GM08714 (cell line): ENCODE results near the gene PSMC5.

ENCODE experiments used
- H3K4me3 ChIP-seq: fragments of 200-500 bp; sonication (Bioruptor generic); 2 replicates; pipeline ENCODE4 v1.5.1; 2014; ENCODE audit warnings: mild to moderate bottlenecking, low read length, inconsistent platforms
- ZNF274 ChIP-seq: IDR thresholded peaks from 2 replicates; pipeline ENCODE4 v1.6.1; 2012; ENCODE audit warnings: mild to moderate bottlenecking, low read depth, low read length

PSMC5 gene

DNA sequence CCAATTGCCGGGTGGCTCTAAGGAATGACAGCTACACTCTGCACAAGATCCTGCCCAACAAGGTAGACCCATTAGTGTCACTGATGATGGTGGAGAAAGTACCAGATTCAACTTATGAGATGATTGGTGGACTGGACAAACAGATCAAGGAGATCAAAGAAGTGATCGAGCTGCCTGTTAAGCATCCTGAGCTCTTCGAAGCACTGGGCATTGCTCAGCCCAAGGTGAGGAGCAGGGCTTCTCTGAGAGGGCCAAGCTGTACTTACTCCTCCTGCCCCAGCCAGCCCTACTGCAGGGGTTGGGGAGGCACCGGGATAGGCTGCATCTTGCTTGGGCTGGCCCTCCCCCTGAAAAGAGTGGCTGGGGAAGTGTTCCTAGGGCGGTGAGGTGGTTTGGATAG lies 3.0 kb downstream of the PSMC5 start:
- no peak overlapping the region for H3K4me3 ChIP-seq
- no peak for TF ChIP-seq ZNF274

DNA sequence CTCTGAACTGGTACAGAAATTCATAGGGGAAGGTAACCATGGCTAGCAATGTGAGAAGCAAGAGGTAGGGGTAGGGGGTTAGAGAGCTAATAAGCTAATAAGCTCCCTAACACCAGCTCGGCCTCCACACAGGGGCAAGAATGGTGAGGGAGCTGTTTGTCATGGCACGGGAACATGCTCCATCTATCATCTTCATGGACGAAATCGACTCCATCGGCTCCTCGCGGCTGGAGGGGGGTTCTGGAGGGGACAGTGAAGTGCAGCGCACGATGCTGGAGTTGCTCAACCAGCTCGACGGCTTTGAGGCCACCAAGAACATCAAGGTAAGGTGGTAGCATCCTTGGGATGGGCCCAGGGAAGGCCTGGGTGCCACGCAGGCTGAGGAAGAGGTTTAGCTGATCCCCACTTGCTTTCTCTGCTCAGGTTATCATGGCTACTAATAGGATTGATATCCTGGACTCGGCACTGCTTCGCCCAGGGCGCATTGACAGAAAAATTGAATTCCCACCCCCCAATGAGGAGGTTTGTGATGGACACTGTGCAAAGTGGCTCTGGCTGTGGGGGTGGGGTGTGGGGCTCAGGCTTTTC lies 3.8 kb downstream of the PSMC5 start:
- TF ChIP-seq ZNF274 = no peak
- no peak overlapping the region for H3K4me3 ChIP-seq

DNA sequence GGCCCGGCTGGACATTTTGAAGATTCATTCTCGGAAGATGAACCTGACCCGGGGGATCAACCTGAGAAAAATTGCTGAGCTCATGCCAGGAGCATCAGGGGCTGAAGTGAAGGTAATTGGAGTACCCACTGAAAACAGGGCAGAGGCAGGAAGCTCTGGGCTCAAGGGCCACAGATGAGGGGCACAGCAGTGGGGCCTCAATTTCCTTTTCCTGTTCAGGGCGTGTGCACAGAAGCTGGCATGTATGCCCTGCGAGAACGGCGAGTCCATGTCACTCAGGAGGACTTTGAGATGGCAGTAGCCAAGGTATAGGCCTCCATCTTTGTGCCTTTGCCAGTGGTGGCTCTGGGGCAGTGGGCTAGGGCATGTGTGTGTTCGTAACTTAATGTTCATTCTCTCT lies 4.3 kb downstream of the PSMC5 start:
- no peak overlapping the region for H3K4me3 ChIP-seq
- no peak for TF ChIP-seq ZNF274

DNA sequence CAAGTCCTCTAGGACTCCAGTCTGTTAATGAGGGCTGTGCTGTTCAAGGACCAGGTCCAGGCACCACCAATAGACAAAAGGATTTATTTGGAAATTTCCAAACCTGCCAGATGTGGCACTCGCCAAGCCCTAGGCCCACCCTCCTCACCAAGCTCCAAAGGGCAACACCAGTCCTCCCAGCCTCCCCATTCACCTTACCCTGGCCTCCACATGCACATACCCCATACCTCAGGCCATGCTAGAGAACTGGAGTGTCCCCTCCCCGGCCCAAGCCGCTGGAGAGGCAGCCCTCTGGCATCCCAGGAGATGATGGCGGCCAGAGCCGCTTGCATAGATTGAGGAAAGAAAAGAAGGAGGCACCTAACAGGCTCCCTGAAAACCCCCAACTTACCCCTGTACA lies 4.8 kb downstream of the PSMC5 start:
- no peak for TF ChIP-seq ZNF274
- no peak overlapping the region for H3K4me3 ChIP-seq

DNA sequence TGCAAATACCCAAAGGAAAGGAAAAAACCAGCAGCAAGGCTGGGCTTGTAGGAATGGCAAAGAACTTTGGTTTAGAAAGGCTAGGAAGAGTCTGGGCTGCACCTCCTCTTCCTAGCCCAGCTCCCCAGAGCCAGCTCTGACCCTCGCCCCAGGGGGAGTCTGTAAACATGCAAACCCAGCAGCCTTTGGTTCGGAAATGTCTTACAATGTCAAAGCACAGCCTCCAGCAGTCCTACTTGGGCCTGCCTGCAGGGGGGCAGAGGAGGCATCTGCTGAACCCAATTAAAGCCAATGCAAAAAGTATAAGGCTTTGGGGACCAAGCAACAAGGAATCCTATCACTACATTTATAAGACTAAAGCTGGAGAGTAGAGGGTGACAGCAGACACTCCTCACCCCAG lies 5.2 kb downstream of the PSMC5 start:
- TF ChIP-seq ZNF274 = no peak

DNA sequence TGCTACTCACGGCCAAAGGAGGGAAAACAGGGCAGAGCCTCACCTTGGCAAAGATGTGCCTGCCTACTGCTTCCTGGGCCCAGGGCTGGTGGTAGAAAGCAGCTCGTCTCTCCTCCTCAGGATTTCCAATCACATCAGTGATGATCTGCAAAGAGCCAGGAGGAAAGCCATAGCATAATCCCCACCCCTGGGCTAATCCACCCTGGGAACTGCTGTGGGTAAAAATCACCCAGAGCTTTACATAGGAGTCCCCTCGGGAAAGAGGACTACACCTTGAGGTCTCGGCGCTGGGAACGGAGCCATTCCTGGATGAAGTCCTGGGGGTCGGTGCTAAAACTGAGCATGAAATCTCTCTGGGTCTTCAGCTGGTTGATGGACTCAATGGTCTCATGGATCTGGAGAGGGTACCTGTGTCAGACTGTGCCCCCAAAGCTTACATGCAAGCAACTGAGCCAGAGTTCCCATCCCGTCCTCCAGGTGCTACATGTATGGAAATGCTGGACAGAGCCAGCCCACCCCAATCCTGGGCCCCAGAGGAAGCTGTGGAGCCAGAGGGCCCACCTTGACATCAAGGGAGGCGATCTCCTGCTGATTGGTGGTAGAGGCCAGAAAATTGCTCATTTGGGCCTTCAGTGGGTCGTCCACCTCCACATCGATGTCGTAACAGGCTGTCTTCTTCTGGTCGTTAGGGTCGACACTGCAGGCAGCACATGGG lies 6.0 kb downstream of the PSMC5 start:
- no peak for TF ChIP-seq ZNF274
- no peak overlapping the region for H3K4me3 ChIP-seq

More for the DNA sequence above, 5.2 kb downstream of the PSMC5 start:
- no peak overlapping the region for H3K4me3 ChIP-seq

DNA sequence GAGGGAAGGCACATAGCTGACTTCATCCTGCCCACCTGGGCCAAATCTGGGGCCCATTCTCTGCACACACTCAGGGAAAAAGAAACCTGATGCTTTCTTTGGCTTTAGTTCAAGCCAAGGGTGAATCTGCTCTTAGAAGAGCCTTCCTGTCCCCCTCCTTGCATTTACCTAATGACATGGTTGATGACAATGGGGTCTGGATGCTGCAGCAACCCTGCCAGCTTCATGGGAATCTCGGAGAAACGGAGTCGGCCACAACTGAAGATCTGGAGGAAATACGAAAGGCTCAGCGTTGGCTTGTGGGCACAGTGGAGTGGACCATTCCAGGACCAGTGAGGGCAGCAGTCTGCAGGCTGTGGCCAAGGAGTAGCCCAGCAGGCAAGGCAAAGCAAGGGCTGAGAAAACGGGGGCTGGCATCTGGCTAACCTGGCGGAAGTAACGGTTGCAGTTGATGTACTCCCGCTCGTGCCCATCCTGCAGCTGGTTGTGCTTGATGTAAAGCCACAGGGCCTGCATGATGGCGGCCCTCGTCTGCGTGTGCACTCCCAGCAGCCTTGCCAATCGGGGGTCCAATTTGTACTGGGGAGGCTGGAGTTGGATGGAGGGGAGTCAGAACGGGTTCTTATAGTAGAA lies 6.6 kb downstream of the PSMC5 start:
- TF ChIP-seq ZNF274 = no peak
- H3K4me3 ChIP-seq = no peak overlapping the region

DNA sequence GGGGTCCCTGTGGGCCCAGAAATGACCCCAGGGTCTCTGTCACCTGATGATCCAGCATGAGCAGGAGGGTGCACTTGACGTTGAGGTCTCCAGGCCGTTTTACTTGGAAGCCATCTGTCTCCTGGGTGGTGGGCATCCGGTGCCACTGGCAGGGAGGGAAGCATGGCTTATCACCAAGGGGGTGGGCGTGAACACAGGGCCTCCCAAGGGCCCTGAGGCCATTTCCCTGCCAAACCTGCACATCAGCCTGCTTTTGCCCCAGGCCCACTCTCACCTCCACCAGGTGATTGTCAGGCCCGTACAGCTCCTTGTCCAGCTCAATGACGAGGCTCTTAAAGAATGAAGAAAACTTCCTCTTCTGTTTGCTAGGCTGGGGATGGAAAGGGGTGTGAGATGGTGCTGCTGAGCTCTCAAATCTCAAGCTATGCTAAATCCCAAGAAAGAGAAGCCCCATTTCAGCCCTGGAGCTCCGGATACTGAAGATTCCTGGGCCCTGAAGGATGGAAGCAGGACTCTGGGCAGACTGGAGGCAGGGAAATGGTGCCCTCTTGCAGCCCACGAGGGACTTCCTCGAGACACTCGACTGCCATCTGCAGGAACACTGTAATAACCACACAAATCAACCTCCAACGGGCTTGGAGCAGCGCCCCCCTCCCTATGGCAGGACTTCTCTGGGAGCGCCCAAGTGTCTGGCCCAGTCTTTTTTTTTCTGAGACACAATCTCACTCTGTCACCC lies 7.4 kb downstream of the PSMC5 start:
- no peak for TF ChIP-seq ZNF274
- H3K4me3 ChIP-seq = no peak overlapping the region

DNA sequence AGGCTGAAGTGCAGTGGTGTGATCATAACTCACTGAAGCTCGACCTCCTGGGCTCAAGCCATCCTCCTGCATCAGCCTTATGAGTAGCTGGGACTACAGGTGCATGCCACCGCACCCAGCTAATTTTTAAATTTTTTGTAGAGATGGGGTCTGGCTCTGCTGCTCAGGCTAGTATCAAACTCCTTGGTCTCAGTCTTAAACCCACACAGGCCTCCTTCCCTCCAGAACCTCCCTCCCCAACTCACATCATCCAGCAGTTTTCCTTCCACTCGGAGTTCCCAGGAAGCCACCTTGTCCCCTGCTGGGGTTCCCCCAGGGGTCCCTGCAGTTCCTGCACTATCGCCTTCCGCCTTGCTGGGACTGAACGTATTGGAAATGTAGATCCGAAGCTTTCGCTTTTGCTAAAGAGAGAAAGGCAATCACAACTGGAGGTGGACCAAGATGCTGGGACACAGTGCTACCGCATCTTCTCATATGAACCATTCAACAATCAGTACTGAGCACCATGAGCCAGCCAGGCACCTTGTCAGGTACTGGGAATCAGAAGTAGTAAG lies 8.0 kb downstream of the PSMC5 start:
- TF ChIP-seq ZNF274 = no peak
- no peak overlapping the region for H3K4me3 ChIP-seq

DNA sequence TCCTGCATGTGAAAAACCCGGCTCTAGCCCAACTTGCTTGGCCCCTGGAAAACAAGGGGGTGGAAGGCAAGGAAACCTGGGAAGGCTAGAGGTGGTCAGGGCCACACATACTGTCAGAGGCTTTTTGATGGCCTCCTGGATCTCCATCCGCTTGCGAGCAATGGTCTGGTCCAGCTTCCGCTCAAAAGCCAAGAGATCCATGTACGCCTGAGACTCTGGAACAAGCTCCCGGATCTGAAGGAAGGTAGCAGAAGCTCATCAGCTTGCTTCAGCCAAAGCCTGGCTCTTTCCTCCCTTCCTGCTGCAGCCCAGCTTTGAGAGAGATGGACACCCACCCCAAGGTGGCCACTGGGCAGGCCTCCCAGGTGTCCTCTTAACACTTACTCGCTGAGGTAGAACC lies 9.6 kb downstream of the PSMC5 start:
- no peak for TF ChIP-seq ZNF274
- H3K4me3 ChIP-seq = no peak overlapping the region

DNA sequence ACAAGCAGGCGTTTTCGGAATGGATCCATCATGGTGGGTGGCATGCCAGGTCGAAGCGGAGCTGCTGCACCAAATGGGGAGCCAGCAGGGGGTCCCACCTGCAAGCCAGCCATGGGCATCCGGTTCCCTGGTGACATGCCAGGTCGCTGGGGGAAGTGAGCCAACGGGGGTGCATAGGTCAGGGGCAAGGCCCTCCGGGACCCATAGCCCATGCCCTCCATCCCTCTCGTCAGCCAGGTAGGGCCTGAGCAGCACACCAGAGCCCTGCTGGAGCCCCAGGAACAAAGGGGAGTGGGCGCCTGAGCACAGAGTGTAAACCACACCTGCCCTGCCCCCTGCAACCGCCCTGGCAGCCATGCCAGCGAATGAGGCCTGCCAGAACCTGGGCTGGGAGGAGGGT lies 10.2 kb downstream of the PSMC5 start:
- no peak for TF ChIP-seq ZNF274
- no peak overlapping the region for H3K4me3 ChIP-seq

DNA sequence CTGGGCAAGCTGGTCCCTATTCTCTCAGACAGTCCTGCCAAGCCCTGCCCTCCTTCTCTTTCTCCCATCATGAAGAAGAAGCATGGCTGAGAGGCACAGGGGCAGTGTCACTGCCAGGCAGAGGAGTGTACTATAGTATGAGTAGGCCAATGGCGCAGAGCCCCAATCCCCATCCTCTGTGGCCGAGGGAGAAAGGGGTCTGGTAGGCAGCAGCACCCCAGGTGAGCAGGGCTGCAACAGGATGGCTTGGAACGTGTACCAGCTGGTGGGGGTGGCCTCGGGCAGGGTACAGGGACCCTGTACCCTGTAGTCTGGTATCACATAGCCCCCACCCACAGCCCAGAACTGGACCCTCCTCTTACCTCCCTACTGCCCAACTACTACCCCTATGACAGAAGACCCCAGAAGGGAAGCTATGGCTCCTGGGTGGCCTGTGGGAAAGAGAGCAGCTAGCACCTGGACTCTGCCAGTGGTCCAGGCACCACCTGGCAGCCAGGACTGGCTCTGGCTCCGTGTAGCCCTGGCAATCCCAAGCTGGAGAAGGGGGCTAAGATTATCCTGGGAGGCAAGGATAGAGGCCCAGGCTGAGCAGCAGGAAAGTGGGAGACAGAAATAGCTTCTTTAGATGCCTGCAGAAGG lies 10.8 kb downstream of the PSMC5 start:
- H3K4me3 ChIP-seq = no peak overlapping the region
- no peak for TF ChIP-seq ZNF274

DNA sequence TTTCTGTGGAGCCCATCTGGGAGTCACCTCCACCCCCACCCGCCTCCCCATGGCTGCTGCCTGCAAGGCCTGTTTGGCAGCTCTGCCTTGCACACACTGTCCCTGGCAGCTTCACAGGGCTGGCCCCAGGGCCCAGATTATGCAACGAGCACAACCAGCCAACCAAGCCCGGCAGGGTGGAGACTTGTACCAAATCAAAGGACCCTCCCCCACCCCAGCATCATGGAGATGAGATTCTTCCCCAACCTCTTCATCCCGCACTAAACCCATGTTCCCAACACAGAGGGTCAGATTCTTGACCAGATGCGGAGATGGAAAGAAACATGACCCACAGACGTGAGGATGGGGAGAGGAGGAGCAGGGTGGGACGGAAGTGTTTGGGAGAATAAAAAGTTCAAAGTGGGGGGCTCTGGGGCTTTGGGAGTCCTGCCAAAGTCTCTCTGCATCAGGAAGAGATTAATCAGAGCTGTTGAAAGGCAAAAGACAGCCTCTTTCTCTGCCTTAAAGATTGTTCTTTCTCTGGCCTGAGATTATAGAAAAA lies 11.5 kb downstream of the PSMC5 start:
- peak overlapping the region; percentile 14; the same call in 1 of the 2 replicates for H3K4me3 ChIP-seq
- no peak for TF ChIP-seq ZNF274

DNA sequence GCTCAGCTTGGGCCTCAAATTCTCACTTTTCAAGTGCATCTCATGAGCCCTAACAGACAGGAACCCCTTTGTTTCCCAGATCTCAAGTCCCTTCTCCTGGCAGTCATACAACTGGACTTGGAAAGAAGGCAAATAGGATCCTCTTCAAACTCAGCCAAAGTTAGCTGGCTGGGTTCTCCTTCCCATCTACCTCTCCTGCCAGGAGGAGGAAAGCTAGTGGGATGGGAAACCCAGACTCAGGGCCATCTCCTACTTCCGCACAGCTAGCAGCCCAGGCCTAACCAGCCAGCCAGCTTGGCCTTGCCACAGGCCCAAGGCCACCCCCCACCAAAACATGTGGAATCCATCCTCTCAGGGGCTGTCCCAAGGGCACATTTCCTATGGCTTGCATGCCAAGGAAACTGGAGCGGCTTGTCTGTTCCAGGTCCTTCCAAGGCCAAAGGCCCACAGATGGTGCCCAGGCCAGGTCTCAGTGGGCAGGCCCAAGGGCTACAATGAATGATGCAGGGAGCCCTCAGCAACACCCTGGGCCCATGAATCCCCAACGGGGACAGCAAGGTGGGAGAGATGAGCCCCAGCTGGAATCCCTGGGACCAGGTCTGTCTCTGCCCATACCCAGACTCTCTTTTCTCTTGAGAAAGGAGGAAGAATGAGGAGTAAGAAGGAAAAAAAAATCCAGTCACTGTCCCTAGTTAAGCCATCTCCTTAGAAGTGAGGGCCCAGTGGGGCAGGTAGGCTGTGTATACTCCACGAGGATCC lies 13.5 kb downstream of the PSMC5 start:
- TF ChIP-seq ZNF274 = no peak
- H3K4me3 ChIP-seq = peak overlapping the region; percentile 90
